Measurements from ENCODE around the gene MIPOL1.

Gene MIPOL1

GRCh38 chr14:37590428-37591139 is 392.8 kb downstream of the MIPOL1 start:
- no peak for DNase-seq

GRCh38 chr14:37591311-37591940 is 393.7 kb downstream of the MIPOL1 start:
- no peak for DNase-seq

- DNase-seq: no peak
Observed at GRCh38 chr14:37591941-37592481, 394.3 kb downstream of the MIPOL1 start.

GRCh38 chr14:37592482-37593408 is 395.0 kb downstream of the MIPOL1 start:
- DNase-seq: no peak

GRCh38 chr14:37593511-37594237 is 395.9 kb downstream of the MIPOL1 start:
- DNase-seq: no peak

GRCh38 chr14:37594238-37594970 is 396.7 kb downstream of the MIPOL1 start:
- DNase-seq: no peak

GRCh38 chr14:37594971-37595808 is 397.5 kb downstream of the MIPOL1 start, which contains the start of the genes FOXA1 and TTC6:
FOXA1 (minus strand) TSS chr14:37595249; CDS start chr14:37594972, 277 bp downstream.
TTC6 (plus strand) TSS chr14:37595629; CDS start chr14:37622065, 26,436 bp downstream.
- no peak for DNase-seq

GRCh38 chr14:37595809-37596621 is 398.3 kb downstream of the MIPOL1 start:
- DNase-seq: peak; percentile 65

GRCh38 chr14:37596790-37597472 is 399.2 kb downstream of the MIPOL1 start:
- DNase-seq: no peak

- DNase-seq: no peak
Observed at GRCh38 chr14:37597538-37597913, 399.8 kb downstream of the MIPOL1 start.

GRCh38 chr14:37597914-37598746 is 400.4 kb downstream of the MIPOL1 start:
- DNase-seq: no peak

- no peak for DNase-seq
Observed at GRCh38 chr14:37598747-37599506, 401.2 kb downstream of the MIPOL1 start.

- no peak for DNase-seq
Observed at GRCh38 chr14:37599507-37600368, 402.0 kb downstream of the MIPOL1 start.

GRCh38 chr14:37600880-37601741 is 403.4 kb downstream of the MIPOL1 start:
- DNase-seq: no peak

GRCh38 chr14:37601865-37602264 is 404.1 kb downstream of the MIPOL1 start:
- DNase-seq: no peak

Data from stimulated activated CD4-positive, alpha-beta T cell treated with anti-CD3 and anti-CD28 coated beads, Interleukin-12 subunit alpha, Interleukin-12 subunit beta, amount 100 ng/mL, for 4 hours (primary cell).